HG03575 (cell line): ENCODE results near the gene GCNT4.

ENCODE experiments used
- ATAC-seq: cut with Tn5 transposase; IDR thresholded peaks from one replicate; pipeline ENCODE4 v1.9.1; 2021; ENCODE audit not compliant: unreplicated experiment, insufficient number of reproducible peaks, low FRiP score; ENCODE audit errors: extremely low read depth

The GCNT4 gene

DNA sequence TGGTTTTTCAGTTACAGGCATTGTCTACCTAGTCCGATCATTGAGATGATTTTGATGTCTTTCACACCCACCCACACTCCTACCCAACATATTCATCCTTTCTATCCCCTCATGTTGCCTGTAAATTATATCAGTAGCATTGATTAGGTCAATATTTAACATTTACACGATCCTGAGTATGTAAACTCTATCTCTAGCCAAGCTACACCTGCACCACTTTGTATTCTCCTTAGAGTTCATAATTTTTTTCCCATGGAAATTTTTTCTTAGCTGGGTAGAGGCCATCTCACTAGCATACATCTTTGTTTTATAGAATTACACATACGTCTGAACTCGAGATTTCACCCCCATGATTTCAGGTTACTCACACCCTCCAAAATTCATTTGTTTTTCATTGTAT, 30.6 kb downstream of the GCNT4 start:
- ATAC-seq = no peak

DNA sequence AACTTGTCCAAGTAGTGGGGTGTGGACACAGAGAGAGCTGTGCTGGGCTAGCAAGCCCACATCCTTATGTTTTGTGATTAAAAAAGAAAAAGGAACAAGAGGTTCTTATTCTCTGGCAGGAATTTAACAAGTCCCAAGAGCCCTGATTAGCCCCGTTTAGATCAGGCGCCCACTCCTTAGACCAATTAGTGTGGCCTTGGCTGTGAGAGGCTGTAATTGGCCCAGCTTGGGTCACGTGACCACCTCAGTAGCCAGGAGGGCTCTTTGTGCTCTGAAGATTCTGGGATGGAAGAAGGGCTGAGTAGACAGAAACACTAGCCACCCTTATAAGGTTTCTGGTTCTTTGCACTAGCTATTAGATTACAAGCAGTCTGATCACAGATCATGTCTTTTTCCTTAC, 31.1 kb downstream of the GCNT4 start:
- ATAC-seq = no peak

DNA sequence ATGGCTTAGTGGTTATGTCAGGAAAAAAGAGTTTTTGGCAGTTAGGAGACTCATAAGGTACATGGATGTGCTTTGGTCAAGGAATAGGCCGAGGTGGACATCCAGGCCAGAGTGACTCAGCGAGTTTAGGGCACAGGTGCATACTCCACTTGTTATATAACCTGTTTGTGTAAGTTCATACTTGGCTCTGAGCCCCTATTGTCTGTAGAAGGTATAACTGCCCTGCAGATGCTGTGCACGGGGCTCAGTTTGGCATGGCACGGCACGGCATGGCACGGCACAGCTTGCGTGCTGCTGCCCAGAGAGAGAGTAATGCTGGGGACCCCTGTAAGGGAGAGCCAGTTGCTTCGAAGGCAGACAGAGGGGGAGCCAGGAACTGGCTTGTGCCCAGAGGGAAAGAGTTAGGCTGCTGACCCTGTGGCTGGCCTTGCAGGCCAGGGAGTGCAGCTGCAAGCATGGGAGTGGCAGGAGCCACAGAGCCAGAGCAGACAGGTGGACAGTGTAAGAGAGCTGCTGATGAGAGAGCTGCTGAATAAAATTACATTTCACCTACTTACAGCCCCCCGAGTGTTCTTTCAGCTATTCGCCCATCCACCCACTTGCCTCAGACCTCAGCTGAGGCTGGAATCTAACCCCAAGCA, 32.2 kb downstream of the GCNT4 start:
- no peak for ATAC-seq

DNA sequence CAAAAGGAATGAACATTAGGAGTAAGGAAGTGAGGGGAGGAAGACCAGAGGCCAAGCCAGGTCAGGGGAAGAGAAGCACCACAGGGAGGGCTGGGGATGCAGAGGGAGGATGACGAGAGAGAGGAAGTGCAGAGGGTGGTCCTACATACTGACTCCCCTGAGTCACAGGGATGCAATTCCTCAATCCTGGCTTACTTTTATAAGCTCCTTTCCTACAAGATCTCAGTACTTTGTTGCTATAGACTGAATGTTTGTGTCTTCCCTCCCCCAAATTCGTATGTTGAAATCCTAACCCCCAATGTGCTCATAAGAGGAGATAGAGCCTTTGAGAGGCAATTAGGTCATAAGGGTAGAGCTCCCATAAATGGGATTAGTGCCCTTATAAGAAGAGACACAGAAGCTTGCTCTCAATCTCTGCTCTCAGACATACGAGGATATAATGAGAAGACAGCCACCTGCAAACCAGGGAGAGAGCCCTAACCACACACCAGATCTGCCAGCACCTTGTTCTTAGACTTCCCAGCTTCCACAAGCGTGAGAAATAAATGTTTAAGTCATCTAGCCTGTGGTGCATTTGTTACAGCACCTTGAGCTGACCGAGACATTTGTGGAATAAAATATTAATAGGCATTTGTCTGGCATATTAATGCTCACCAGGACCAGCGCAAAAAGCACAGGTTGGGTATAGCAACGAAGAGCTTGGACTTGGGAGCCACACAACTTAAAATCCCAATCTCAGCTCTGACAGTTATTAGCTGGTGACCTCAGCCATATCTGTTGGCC, 33.4 kb downstream of the GCNT4 start:
- ATAC-seq = no peak

DNA sequence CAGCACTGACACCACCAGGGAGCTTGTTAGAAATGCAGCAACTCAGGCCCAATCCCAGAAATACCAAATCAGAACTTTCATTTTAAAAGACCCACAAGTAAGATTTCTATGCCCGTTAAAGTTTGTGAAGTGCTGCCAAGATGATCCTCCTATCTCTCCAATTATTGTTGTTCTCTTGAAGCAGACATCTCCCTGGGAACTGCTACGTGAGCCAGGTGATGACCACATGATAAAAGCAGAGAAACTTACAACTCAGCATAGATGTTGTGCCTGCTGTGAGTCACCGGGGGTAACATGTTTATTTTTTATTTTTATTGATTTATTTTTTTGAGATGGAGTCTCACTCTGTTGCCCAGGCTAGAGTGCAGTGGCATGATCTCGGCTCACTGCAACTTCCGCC, 34.4 kb downstream of the GCNT4 start:
- ATAC-seq = no peak

DNA sequence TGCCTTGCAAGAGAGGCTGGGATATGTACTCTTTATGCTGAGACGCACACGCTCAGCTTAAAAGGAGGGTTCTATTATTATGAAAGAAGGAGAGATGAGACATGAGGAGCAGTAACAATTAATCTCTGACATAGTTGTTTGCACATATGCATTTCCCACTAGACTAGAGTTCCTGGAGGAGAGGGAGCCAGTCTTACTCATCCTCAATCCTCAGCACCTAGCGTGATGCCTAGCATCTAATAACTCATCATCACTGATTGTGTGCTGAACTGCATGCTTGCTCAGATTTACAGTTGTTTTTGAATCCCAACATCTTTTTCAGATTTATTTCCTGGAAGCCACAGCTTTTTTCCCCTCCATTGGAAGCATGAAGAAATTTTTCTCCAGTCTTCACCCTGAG, 35.5 kb downstream of the GCNT4 start:
- no peak for ATAC-seq

DNA sequence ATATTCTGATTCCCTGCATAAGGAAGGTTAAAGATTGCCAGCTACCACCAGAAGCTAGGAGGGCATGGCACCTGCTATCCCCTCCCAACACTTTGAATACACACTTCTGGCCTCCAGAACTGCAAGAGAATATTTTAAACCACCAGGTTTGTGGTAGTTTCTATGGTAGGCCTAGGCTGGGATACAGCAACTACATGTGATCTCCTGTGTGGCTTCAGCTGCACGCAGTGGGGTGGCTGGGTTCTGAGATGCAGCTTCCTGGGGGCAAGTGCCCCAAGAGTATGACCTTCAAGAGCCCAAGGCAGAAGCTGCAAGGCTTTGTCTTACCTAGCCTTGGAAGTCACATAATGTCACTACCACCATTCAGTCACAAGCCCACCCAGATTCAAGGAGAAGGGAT, 39.6 kb downstream of the GCNT4 start:
- ATAC-seq = no peak

DNA sequence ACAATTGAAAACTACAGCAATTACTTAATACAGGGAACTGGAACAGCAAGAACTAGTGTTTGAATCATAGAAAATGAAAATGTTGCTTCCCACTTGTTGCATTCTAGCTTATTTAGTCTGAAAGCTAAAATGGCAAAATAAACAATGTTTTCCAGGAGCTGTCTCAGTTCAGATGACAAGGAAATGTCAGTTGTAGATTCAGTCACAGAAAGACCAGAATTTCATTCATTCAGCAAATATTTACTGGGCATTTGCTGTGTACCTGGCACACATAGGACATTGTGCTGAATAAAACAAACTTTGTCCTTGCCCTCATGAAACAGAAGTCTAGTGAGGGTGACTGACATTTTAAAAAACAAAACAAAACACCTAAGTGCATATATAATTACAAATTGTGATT, 41.5 kb downstream of the GCNT4 start:
- no peak for ATAC-seq

DNA sequence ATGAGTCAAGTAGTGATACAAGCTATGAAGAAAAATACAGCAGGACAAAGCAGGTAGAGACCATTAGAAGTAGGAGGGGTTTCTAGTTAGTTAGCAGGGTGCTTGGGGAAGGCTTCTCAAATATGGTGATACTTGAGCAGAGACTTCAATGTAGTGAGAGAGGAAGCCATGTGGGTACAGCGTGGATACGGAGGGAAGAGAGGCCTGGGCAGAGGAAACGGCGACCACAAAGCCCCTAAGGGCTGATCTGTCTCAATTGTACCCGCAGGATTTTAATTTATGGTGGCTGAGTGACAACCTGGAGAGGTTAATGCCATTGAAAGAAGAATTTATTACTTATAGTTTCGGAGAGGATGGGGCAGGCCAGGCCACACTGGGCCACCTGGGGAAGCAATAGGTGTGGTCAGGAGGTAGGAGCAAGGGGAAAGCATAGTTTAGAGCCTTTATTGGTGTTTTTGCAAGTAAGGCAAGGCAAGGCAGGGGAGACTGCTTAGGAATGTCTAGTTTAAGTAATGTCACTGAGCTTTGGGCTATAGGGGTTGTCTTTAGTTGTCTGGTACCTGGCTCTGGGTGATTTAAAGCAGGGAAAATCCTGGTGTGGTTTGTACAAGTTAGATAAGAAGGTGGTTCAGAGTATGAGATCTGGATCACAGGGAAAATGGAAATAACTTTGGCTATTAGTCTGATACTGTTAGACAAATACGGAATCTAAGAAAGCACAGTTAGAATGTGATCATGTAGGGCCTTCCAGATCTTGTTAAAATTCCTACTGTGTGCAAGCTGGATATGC, 42.6 kb downstream of the GCNT4 start:
- ATAC-seq = no peak

DNA sequence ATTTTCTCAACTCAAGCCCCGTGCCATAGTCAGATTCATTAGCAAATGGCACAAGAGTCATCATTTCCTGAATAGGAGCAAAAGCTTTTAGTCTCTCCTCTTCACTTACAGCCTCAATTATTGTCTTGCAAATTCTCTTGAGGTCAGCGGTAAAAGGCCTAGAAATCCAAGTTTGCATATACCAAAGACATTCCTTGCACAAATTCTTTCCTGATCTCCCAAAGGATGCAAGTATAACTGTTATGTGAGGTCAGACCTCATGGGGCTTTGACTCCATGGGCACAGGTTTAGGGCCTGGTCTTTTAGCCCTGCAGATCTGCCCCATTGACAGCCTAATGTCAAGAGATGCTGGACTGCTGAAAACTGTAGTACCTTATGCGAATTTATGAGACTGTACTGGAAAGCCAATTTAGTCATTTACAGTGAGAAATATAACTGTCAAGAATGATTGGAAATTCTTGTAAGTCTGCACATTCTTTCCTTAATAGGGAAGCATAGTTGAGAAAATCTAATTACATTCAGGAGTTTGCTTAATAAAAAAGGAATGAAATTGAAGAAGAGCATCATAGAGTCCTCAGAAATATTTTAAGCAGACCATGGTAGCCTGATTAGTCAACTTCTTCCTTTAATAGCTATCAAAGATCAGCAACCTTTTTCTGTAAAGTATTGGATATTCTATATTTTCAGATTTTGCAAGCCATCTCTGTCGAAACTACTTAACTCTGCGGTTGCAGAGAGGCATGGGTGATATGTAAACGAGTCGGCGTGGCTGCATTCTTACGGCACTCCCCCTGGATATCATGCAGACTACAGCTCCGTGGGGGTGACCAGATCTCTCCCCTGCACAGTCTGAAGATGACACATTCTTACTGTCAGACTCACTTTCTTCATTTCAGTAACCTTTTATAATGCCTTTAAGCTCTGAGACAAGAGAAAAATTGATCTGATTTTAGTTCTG, 45.2 kb downstream of the GCNT4 start:
- no peak for ATAC-seq

DNA sequence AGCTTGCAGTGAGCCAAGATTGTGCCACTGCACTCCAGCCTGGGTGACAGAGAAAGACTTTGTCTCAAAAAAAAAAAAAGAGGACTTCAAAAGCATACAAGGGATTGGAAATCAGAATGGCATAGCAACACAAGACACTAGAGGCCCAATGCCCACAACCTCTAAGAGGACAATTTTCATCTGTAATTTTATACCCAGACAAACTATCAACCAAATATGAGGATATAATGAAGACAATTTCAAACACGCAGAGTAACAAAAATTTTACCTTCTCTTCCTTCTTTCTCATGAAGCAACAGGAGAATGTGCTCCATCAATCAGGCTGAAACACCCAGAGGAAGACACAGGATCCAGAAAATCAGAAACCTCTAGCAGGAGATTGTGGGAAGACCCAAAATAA, 46.8 kb downstream of the GCNT4 start:
- no peak for ATAC-seq
